SK-N-SH (cell line): Measurements from ENCODE around the gene PPP5C. TPM values are rescaled to one million over a fixed set of nuclear protein-coding genes. Genes with fewer than 3 reads are reported as not detected.

Source experiments
- CTCF ChIA-PET: fragments of 300-600, 350-600 bp; formaldehyde crosslinking; extraction: SDS; loops from one replicate; lab custom pipeline; 2021; lab: Yijun Ruan, JAX
- POLR2A ChIA-PET: fragments of 350-600 bp; sonication (Branson Sonifier 250); formaldehyde crosslinking; extraction: SDS; loops from one replicate; lab custom pipeline; 2020; ENCODE audit warnings: antibody characterized with exemption, inconsistent platforms; lab: Yijun Ruan, JAX
- DNase-seq: peaks from one replicate; pipeline ENCODE4 v3.0.0; 2012
- H2AFZ ChIP-seq: fragments of 200-600 bp; sonication (generic); 2 replicates; pipeline ENCODE4 v1.8.1; 2016; ENCODE audit warnings: antibody characterized with exemption, mild to moderate bottlenecking, low read depth
- H3F3A ChIP-seq: fragments of 200-600 bp; sonication (generic); replicated peaks from 2 replicates; pipeline ENCODE3; 2016; ENCODE audit warnings: antibody characterized with exemption, mild to moderate bottlenecking; ENCODE audit not compliant: insufficient read depth
- H3K27ac ChIP-seq, 2 experiments: fragments of 200-500 bp in 1 of 2; fragments of 200-600 bp in 1 of 2; sonication (Bioruptor generic) in 1 of 2; sonication (generic), shearing (Covaris generic) in 1 of 2; 2 replicates each; pipeline versions ENCODE4 v1.5.1 to v1.6.1; 2014 to 2016; ENCODE audit warnings: low read depth in 2 of 2, inconsistent platforms in 1 of 2, low read length in 1 of 2, mild to moderate bottlenecking in 1 of 2, mixed read lengths in 1 of 2
- H3K27me3 ChIP-seq: fragments of 200-600 bp; sonication (generic), shearing (Covaris generic); 2 replicates; pipeline ENCODE4 v1.6.1; 2016; ENCODE audit warnings: mixed run types; ENCODE audit not compliant: insufficient read depth
- H3K36me3 ChIP-seq, 2 experiments: fragments of 200-500 bp in 1 of 2; fragments of 200-600 bp in 1 of 2; sonication (Bioruptor generic) in 1 of 2; sonication (generic) in 1 of 2; replicated peaks in 1 of 2; 2 replicates each; pipeline versions ENCODE3 to v1.5.1; 2014 to 2016; ENCODE audit warnings: low read length in 1 of 2, mild to moderate bottlenecking in 1 of 2; ENCODE audit not compliant: insufficient read depth in 2 of 2, control insufficient read depth in 1 of 2
- H3K4me1 ChIP-seq, 2 experiments: fragments of 200-500 bp in 1 of 2; fragments of 200-600 bp in 1 of 2; sonication (Bioruptor generic) in 1 of 2; sonication (generic), shearing (Covaris generic) in 1 of 2; 2 replicates each; pipeline versions ENCODE4 v1.5.1 to v1.6.1; 2014 to 2016; ENCODE audit warnings: low read depth in 1 of 2, low read length in 1 of 2, mixed run types in 1 of 2; ENCODE audit not compliant: insufficient read depth in 2 of 2, control insufficient read depth in 1 of 2
- H3K4me2 ChIP-seq: fragments of 200-600 bp; sonication (generic), shearing (Covaris generic); 2 replicates; pipeline ENCODE4 v1.6.1; 2017; ENCODE audit warnings: mixed run types
- H3K4me3 ChIP-seq, 2 experiments: fragments of 200-500 bp in 1 of 2; fragments of 200-600 bp in 1 of 2; sonication (Bioruptor generic) in 1 of 2; sonication (generic), shearing (Covaris generic) in 1 of 2; 2 replicates each; pipeline versions ENCODE4 v1.5.1 to v1.8.1; 2014 to 2016; ENCODE audit warnings: low read depth in 2 of 2, inconsistent platforms in 1 of 2, low read length in 1 of 2, mild to moderate bottlenecking in 1 of 2, mixed read lengths in 1 of 2, moderate library complexity in 1 of 2
- H3K79me2 ChIP-seq: fragments of 200-600 bp; sonication (generic); 2 replicates; pipeline ENCODE4 v1.8.1; 2017; ENCODE audit warnings: mild to moderate bottlenecking; ENCODE audit not compliant: insufficient read depth
- H3K9ac ChIP-seq: fragments of 200-600 bp; sonication (generic); 2 replicates; pipeline ENCODE4 v1.6.1; 2017; ENCODE audit warnings: mixed run types
- H3K9me2 ChIP-seq: fragments of 200-600 bp; sonication (generic); 2 replicates; pipeline ENCODE4 v1.6.1; 2017; ENCODE audit warnings: mixed run types
- H3K9me3 ChIP-seq: fragments of 200-600 bp; sonication (generic); 2 replicates; pipeline ENCODE4 v1.6.1; 2017; ENCODE audit warnings: mixed run types, mild to moderate bottlenecking, moderate library complexity
- H4K20me1 ChIP-seq: fragments of 200-600 bp; sonication (generic); 2 replicates; pipeline ENCODE4 v1.6.1; 2017; ENCODE audit warnings: mild to moderate bottlenecking, mixed run types; ENCODE audit not compliant: insufficient read depth
- CTCF ChIP-seq: fragments of 200-600 bp; sonication (generic); IDR thresholded peaks from 2 replicates; pipeline ENCODE4 v1.6.1; 2017; ENCODE audit warnings: antibody characterized with exemption, mild to moderate bottlenecking, moderate library complexity
- FOXM1 ChIP-seq: IDR thresholded peaks from 2 replicates; pipeline ENCODE4 v1.4.0; 2012; ENCODE audit warnings: low read depth, mild to moderate bottlenecking
- GABPA ChIP-seq: IDR thresholded peaks from 2 replicates; pipeline ENCODE4 v1.4.0; 2012; ENCODE audit warnings: low read depth, mild to moderate bottlenecking
- IRF3 ChIP-seq: fragments of 150-350 bp; IDR thresholded peaks from 2 replicates; pipeline ENCODE4 v1.6.1; 2016; ENCODE audit warnings: mild to moderate bottlenecking, low read depth, low read length
- NFIC ChIP-seq: IDR thresholded peaks from 2 replicates; pipeline ENCODE4 v1.4.0; 2012; ENCODE audit warnings: borderline replicate concordance
- RAD21 ChIP-seq: IDR thresholded peaks from 2 replicates; pipeline ENCODE4 v1.6.1; 2012; ENCODE audit warnings: mild to moderate bottlenecking, low read length
- RCOR1 ChIP-seq: fragments of 150-350 bp; IDR thresholded peaks from 2 replicates; pipeline ENCODE4 v1.6.1; 2017; ENCODE audit warnings: antibody characterized with exemption, low read length
- RFX5 ChIP-seq: IDR thresholded peaks from 2 replicates; pipeline ENCODE4 v1.6.1; 2012; ENCODE audit warnings: mild to moderate bottlenecking, improper control_type of control experiment, low read length
- RXRA ChIP-seq: IDR thresholded peaks from 2 replicates; pipeline ENCODE4 v1.4.0; 2012; ENCODE audit warnings: low read depth, mild to moderate bottlenecking, borderline replicate concordance
- SIN3A ChIP-seq: IDR thresholded peaks from 2 replicates; pipeline ENCODE4 v1.6.1; 2012; ENCODE audit warnings: low read depth, mild to moderate bottlenecking, low read length, moderate library complexity, borderline replicate concordance
- TAF1 ChIP-seq: IDR thresholded peaks from 2 replicates; pipeline ENCODE4 v1.6.1; 2012; ENCODE audit warnings: low read depth, mild to moderate bottlenecking, low read length, moderate library complexity, borderline replicate concordance
- TEAD4 ChIP-seq: IDR thresholded peaks from 2 replicates; pipeline ENCODE4 v1.4.0; 2012; ENCODE audit warnings: mild to moderate bottlenecking, borderline replicate concordance; ENCODE audit not compliant: insufficient read depth
- USF1 ChIP-seq: IDR thresholded peaks from 2 replicates; pipeline ENCODE4 v1.4.0; 2012; ENCODE audit warnings: low read depth, borderline replicate concordance
- WGBS: methylation state at CpG from one replicate; pipeline ENCODE4 v1.1.6; 2017; ENCODE audit warnings: low lambda C conversion rate; 5-methylcytosine and 5-hydroxymethylcytosine counted together
- polyA plus RNA-seq, 3 experiments: library from polyadenylated mRNA; depleted of rRNA; stranded (reverse); fragments of >200 nt; gene quantifications; 2 replicates each; pipeline ENCODE4 v1.2.3, GENCODE V29; 2012

PPP5C gene
- polyA plus RNA-seq, 1 of the 3 experiments (the other 2 are of a cell fraction), result 162 TPM

- WGBS, result 28% methylated on average over 4 of the region's 4 CpGs
- POLR2A ChIA-PET, result no interaction called here
Measured at GRCh38 chr19:46326608-46327007, 20.3 kb upstream of the PPP5C start.

More at GRCh38 chr19:46326608-46327007, 20.3 kb upstream of the PPP5C start:
- Histone ChIP-seq H3K4me2 (no peak overlapping the region), H3K79me2 (no peaks in the 10 kb centered on the region), H3K9ac (no peak overlapping the region), H3F3A (no peaks in the 10 kb centered on the region), H4K20me1 (no peaks in the 10 kb centered on the region), H3K9me2 (no peaks in the 10 kb centered on the region), H3K4me3 (no peak overlapping the region), H2AFZ (no peak overlapping the region), H3K4me1 (no peaks in the 10 kb centered on the region), H3K9me3 (peaks cover 4% of the 10 kb centered on the region), H3K27me3 (no peaks in the 10 kb centered on the region), H3K36me3 (no peaks in the 10 kb centered on the region), H3K27ac (no peak overlapping the region)
- TF ChIP-seq RCOR1, result no peak
- no peak for TF ChIP-seq RAD21
- TF ChIP-seq CTCF, result no peak
- no peak for TF ChIP-seq TAF1
- no peak for TF ChIP-seq GABPA
- no peak for TF ChIP-seq RXRA
- TF ChIP-seq TEAD4, result no peak
- no peak for TF ChIP-seq USF1
- TF ChIP-seq NFIC, result no peak
- no peak for TF ChIP-seq RFX5
- no peak for TF ChIP-seq SIN3A
- TF ChIP-seq IRF3, result no peak
- no peak for TF ChIP-seq FOXM1
- no peak for DNase-seq
- CTCF ChIA-PET, result interaction anchor here (1.7 kb wide), 1 partner anchor 61 kb away, joined by 5 read pairs; no protein-coding TSS in a partner anchor
